Measurements from ENCODE around the gene LARP1B.
"Not testable (repeated sequence)": the region's sequence is repeated elsewhere in the genome, so short reads cannot be mapped to it uniquely, and the experiment has no call there.

The LARP1B gene

GRCh38 chr4:128060699-128061565 is at the start of gene LARP1B:
TSS of gene LARP1B (plus strand) at chr4:128061312. CDS start at chr4:128074952, 13,640 bp downstream.
- DNase-seq, result peak; percentile 89

- DNase-seq, result no peak
Measured at GRCh38 chr4:128025319-128025718, 35.8 kb upstream of the LARP1B start.

GRCh38 chr4:128029907-128030306 is 31.2 kb upstream of the LARP1B start:
- no peak for DNase-seq

DNA sequence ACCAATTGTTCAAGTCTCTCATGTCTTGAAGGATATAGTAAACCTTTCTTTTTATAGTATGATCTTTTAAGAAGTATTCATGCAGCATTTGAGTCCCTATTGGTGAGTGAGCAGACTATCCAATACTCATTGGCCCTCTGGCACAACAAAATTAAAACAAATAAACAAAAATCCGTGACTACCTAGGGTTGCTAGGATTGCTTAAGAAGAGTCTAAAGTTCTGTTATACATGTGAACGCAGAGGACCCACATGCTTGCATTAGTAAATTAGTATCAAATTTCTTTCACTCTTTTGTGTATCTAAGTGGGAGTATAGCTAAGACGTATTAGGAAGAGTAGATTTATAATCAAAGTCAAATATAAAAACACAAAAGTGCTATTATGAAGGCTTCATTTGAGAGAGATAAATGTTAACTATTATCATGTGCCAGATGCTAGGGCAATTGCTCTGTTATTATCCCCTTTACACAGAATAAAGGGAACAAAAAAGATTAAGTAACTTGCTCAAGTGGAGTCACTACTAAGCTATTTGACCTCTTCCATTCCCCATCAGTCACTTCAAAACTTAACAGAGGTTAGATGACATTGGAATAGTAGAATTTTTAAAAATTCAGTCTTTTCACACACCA is 29.2 kb upstream of the LARP1B start:
- DNase-seq, result no peak

DNA sequence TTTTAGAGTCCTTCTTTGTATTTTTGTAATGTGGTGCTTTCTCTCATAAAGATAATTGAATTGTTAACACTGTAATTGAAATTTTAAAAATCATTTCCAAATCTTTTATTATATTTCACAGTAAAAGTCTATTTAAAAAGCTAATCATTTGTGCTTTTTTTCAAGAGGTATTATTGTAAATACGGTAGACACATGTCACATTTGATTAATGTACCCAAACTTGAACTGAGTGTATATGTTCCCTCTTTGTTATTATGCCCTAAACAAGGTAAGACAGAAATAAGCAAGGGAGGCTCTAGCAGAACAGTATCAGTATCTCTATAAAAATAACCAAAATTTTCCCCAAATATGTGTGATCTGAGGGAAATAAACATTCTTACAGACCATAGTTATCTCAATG is 21.5 kb upstream of the LARP1B start:
- DNase-seq, result no peak

DNA sequence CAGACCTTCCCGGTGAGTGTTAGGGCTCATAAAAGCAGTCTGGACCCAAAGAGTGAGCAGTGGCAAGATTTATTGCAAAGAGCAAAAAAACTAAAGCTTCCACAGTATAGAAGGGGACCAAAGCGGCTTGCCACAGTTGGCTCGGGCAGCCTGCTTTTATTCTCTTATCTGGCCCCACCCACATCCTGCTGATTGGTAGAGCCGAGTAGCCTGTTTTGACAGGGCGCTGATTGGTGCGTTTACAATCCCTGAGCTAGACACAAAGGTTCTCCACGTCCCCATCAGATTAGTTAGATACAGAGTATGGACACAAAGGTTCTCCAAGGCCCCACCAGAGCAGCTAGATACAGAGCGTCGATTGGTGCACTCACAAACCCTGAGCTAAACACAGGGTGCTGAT is 14.1 kb upstream of the LARP1B start:
- DNase-seq, result not testable (repeated sequence)

- DNase-seq, result not testable (repeated sequence)
Measured at GRCh38 chr4:128047514-128047913, 13.6 kb upstream of the LARP1B start.

GRCh38 chr4:128051229-128051628 is 9.9 kb upstream of the LARP1B start:
- DNase-seq, result not testable (repeated sequence)

DNA sequence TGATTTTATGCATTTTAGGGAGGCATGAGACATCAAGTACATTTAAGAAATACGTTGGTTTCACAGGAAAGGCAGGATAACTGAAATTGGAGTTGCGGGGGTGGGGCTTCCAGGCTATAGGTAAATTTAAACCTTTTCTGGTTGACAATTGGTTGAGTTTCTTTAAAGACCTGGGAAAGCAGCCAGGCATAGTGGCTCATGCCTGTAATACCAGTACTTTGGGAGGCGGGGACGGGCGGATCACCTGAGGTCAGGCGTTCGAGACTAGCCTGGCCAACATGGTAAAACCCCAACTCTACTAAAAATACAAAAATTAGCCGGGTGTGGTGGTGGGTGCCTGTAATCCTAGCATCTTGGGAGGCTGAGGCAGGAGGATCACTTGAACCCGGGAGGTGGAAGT is 6.2 kb upstream of the LARP1B start:
- DNase-seq, result not testable (repeated sequence)

GRCh38 chr4:128055441-128056206 is 5.5 kb upstream of the LARP1B start:
- not testable (repeated sequence) for DNase-seq

DNA sequence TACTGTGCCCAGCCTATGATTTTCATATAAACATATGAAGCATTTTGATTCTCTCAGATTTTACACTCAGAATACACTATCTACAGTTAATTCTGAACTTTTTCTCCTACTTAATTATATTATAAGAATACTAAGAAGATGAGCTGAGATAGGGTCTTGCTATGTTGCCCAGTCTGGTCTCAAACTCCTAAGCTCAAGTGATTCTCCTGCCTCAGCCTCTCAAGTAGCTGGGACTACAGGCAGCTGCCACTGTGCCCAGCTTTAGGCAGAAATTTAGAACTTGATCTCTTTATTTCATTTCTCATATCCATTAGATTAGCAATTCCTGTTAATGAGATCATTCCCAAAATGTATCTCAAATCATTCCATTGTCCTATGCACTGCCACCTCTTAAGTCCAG is 4.7 kb upstream of the LARP1B start:
- DNase-seq, result no peak

DNA sequence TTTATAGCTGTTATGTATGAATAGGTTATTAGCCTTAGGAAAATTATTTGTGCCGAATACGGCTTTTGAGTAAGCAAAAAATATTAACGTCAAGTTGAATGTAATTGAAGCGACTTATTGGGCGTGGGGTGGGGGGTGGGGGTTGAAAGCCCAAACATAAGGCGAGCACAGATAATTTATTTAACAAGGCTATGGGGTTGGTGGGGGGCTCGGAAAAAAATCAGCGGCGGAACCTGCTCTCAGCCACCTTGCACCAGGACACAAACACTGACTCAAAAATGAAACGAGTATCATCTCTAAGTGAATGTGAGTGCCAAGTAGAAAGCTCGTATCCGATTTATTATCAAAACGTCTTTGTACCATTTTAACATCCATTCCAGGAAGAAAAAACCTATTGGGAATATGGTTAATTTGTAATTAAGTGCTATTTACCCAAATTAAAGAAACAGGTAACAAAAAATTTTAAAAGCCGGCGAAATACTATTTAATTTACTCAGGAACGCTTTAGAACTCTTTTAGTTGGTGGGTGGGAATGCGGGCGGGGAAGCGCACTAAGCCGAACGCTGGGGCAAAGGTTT is 902 bp upstream of the LARP1B start:
- no peak for DNase-seq

DNA sequence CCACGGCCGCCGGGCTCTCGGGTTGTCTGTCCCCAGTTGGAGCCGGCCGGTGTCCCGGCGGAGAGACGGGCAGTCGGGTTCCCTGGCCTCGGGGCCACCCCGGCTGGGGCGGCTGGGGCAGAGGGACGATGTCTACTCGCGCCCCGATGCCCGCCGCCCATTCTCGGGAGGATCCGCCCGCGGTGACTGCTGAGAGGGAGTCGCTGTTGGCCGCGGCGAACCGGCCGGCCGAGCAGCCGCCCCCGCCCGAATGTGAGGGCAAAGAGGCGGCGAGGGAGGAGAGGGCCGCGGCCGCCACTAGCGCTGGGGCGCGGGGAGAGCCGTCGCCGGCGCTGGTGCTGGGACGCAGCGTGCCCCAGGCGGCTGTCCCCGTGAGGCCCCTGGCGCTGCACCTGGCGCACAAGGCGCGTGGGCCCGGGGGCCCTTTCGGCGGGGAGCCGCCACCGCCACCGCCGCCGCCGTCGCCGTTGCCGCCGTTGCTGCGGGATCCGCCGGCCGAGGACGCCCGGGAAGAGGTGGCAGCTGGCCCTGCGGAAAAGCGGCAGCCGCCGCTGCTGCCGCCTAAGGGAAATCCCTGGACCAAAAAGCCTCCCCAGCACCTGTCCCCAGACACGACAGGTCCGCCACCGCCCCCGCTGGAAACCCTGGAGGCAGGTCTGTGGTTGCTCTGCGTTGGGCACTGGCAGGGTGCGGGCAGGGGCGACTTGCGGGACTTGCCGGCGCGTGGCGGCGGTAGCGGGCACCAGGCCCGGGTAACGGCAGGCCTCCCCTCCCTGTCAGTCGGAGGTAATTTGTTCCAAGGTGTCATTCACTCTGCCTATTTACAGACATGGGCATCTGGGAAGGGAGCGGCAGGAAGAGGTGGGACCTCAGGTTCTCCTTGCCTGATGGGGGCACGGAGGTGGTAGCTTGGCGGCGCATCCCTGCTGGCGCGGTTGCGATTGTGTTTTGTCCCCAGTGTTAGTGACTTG is 739 bp downstream of the LARP1B start:
- peak; percentile 42 for DNase-seq

DNA sequence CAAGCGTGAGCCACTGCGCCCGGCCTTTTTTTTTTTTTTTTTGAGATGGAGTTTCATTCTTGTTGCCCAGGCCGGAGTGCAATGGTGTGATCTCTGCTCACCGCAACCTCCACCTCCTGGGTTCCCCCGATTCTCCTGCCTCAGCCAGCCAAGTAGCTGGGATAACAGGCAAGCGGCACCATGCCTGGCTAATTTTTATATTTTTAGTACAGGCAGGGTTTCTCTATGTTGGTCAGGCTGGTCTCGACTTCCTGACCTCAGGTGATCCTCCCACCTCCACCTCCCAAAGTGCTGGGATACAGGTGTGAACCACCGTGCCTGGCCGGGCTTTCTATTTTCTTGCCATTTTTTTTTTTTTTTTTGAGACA is 5.3 kb downstream of the LARP1B start:
- not testable (repeated sequence) for DNase-seq

DNA sequence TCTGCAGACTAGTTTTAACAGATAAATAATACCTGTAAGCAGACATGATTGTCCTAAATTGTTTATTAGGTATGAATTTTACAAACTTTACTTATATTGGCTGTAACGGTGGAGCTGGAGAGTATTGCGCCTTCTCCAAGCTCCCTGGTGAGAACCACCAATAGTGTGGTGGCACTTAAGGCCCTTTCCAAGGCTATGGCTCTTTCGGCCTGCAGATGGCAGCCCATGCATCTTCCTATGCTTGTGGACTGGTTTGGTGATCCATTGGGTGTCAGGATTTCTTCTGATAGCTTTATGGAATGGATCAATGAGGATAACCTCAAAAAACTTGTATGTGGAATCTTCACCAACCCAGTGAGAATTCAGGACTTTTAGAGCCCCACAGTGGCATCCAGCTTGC is 7.8 kb downstream of the LARP1B start:
- no peak for DNase-seq

GRCh38 chr4:128076464-128076863 is 15.4 kb downstream of the LARP1B start:
- no peak for DNase-seq

GRCh38 chr4:128095293-128095692 is 34.2 kb downstream of the LARP1B start:
- not testable (repeated sequence) for DNase-seq

- DNase-seq, result no peak
Measured at GRCh38 chr4:128107766-128108165, 46.7 kb downstream of the LARP1B start.

GRCh38 chr4:128123036-128123435 is 61.9 kb downstream of the LARP1B start:
- DNase-seq, result no peak

GRCh38 chr4:128130621-128131020 is 69.5 kb downstream of the LARP1B start:
- DNase-seq, result no peak

GRCh38 chr4:128134925-128135324 is 73.8 kb downstream of the LARP1B start:
- DNase-seq, result no peak

GRCh38 chr4:128135391-128135790 is 74.3 kb downstream of the LARP1B start:
- DNase-seq, result no peak

Measured in activated T-cell treated with anti-CD3 and anti-CD28 coated beads for 4 hours (primary cell).